SK-N-SH (cell line): ENCODE results near the gene DENND2D.

Experiments
- ELF1 ChIP-seq: IDR thresholded peaks from 2 replicates; pipeline ENCODE4 v1.4.0; 2012
- NFIC ChIP-seq: IDR thresholded peaks from 2 replicates; pipeline ENCODE4 v1.4.0; 2012; ENCODE audit warnings: borderline replicate concordance
- NRF1 ChIP-seq: IDR thresholded peaks from 2 replicates; pipeline ENCODE4 v1.6.1; 2012; ENCODE audit warnings: low read depth, mild to moderate bottlenecking, low read length
- POLR2AphosphoS5 ChIP-seq: IDR thresholded peaks from 2 replicates; pipeline ENCODE4 v1.6.1; 2012; ENCODE audit warnings: low read depth, low read length
- RCOR1 ChIP-seq: fragments of 150-350 bp; IDR thresholded peaks from 2 replicates; pipeline ENCODE4 v1.6.1; 2017; ENCODE audit warnings: antibody characterized with exemption, low read length
- RXRA ChIP-seq: IDR thresholded peaks from 2 replicates; pipeline ENCODE4 v1.4.0; 2012; ENCODE audit warnings: low read depth, mild to moderate bottlenecking, borderline replicate concordance
- SIN3A ChIP-seq: IDR thresholded peaks from 2 replicates; pipeline ENCODE4 v1.6.1; 2012; ENCODE audit warnings: low read depth, mild to moderate bottlenecking, low read length, moderate library complexity, borderline replicate concordance
- SMC3 ChIP-seq: IDR thresholded peaks from 2 replicates; pipeline ENCODE4 v1.6.1; 2012; ENCODE audit warnings: low read depth, low read length, improper control_type of control experiment
- YY1 ChIP-seq: IDR thresholded peaks from 2 replicates; pipeline ENCODE4 v1.4.0; 2012; ENCODE audit warnings: low read depth, mild to moderate bottlenecking
- TF ChIP-seq, protein P1 (sequence below): fragments of 200-600 bp; sonication (generic); IDR thresholded peaks from 2 replicates; pipeline ENCODE4 v1.6.1; 2017; ENCODE audit warnings: antibody characterized with exemption, mild to moderate bottlenecking, moderate library complexity
- TF ChIP-seq, protein P2 (sequence below): fragments of 150-350 bp; IDR thresholded peaks from 2 replicates; pipeline ENCODE4 v1.6.1; 2016; ENCODE audit warnings: mild to moderate bottlenecking, low read depth, low read length
- TF ChIP-seq, protein P3 (sequence below): IDR thresholded peaks from 2 replicates; pipeline ENCODE4 v1.6.1; 2012; ENCODE audit warnings: mild to moderate bottlenecking, low read depth, low read length, moderate library complexity
- TF ChIP-seq, protein P4 (sequence below): fragments of 150-350 bp; IDR thresholded peaks from 2 replicates; pipeline ENCODE4 v1.6.1; 2017; ENCODE audit warnings: antibody characterized with exemption, low read length, low read depth, borderline replicate concordance

- TF ChIP-seq SMC3: no peak
- TF ChIP-seq, protein P1, sequence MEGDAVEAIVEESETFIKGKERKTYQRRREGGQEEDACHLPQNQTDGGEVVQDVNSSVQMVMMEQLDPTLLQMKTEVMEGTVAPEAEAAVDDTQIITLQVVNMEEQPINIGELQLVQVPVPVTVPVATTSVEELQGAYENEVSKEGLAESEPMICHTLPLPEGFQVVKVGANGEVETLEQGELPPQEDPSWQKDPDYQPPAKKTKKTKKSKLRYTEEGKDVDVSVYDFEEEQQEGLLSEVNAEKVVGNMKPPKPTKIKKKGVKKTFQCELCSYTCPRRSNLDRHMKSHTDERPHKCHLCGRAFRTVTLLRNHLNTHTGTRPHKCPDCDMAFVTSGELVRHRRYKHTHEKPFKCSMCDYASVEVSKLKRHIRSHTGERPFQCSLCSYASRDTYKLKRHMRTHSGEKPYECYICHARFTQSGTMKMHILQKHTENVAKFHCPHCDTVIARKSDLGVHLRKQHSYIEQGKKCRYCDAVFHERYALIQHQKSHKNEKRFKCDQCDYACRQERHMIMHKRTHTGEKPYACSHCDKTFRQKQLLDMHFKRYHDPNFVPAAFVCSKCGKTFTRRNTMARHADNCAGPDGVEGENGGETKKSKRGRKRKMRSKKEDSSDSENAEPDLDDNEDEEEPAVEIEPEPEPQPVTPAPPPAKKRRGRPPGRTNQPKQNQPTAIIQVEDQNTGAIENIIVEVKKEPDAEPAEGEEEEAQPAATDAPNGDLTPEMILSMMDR: no peak
- TF ChIP-seq, protein P2, sequence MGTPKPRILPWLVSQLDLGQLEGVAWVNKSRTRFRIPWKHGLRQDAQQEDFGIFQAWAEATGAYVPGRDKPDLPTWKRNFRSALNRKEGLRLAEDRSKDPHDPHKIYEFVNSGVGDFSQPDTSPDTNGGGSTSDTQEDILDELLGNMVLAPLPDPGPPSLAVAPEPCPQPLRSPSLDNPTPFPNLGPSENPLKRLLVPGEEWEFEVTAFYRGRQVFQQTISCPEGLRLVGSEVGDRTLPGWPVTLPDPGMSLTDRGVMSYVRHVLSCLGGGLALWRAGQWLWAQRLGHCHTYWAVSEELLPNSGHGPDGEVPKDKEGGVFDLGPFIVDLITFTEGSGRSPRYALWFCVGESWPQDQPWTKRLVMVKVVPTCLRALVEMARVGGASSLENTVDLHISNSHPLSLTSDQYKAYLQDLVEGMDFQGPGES: no peak
- no peak for TF ChIP-seq POLR2AphosphoS5
- no peak for TF ChIP-seq RCOR1
- TF ChIP-seq, protein P3, sequence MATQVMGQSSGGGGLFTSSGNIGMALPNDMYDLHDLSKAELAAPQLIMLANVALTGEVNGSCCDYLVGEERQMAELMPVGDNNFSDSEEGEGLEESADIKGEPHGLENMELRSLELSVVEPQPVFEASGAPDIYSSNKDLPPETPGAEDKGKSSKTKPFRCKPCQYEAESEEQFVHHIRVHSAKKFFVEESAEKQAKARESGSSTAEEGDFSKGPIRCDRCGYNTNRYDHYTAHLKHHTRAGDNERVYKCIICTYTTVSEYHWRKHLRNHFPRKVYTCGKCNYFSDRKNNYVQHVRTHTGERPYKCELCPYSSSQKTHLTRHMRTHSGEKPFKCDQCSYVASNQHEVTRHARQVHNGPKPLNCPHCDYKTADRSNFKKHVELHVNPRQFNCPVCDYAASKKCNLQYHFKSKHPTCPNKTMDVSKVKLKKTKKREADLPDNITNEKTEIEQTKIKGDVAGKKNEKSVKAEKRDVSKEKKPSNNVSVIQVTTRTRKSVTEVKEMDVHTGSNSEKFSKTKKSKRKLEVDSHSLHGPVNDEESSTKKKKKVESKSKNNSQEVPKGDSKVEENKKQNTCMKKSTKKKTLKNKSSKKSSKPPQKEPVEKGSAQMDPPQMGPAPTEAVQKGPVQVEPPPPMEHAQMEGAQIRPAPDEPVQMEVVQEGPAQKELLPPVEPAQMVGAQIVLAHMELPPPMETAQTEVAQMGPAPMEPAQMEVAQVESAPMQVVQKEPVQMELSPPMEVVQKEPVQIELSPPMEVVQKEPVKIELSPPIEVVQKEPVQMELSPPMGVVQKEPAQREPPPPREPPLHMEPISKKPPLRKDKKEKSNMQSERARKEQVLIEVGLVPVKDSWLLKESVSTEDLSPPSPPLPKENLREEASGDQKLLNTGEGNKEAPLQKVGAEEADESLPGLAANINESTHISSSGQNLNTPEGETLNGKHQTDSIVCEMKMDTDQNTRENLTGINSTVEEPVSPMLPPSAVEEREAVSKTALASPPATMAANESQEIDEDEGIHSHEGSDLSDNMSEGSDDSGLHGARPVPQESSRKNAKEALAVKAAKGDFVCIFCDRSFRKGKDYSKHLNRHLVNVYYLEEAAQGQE: no peak
- TF ChIP-seq RXRA: no peak
- TF ChIP-seq, protein P4, sequence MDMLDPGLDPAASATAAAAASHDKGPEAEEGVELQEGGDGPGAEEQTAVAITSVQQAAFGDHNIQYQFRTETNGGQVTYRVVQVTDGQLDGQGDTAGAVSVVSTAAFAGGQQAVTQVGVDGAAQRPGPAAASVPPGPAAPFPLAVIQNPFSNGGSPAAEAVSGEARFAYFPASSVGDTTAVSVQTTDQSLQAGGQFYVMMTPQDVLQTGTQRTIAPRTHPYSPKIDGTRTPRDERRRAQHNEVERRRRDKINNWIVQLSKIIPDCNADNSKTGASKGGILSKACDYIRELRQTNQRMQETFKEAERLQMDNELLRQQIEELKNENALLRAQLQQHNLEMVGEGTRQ: no peak
- TF ChIP-seq YY1: no peak
- no peak for TF ChIP-seq SIN3A
- TF ChIP-seq NRF1: no peak
- TF ChIP-seq ELF1: no peak
- no peak for TF ChIP-seq NFIC
Observed at GRCh38 chr1:111141245-111142220, 58.9 kb downstream of the DENND2D start.
